ENCODE results near the gene BCL2.

- TF ChIP-seq CTCF (IDR thresholded peaks at IDR 0.05) (no peak), MAX (CRISPR knock-in tag; IDR thresholded peaks at IDR 0.05) (no peak), PRDM15 (CRISPR knock-in tag; IDR thresholded peaks at IDR 0.05) (no peak), TCF7 (CRISPR knock-in tag; IDR thresholded peaks at IDR 0.05; ENCODE audit: low read depth) (no peak), USF1 (CRISPR knock-in tag; IDR thresholded peaks at IDR 0.05) (no peak), MYBL2 (CRISPR knock-in tag; IDR thresholded peaks at IDR 0.05) (no peak), OVOL2 (CRISPR knock-in tag; IDR thresholded peaks at IDR 0.05; ENCODE audit: borderline replicate concordance) (no peak), E2F1 (CRISPR knock-in tag; IDR thresholded peaks at IDR 0.05) (no peak), NR3C1 (CRISPR knock-in tag; conservative IDR thresholded peaks at IDR 0.05; ENCODE audit: low read depth) (no peak), USF2 (CRISPR knock-in tag; IDR thresholded peaks at IDR 0.05) (no peak), GABPB1 (CRISPR knock-in tag; IDR thresholded peaks at IDR 0.05) (no peak), MXD4 (CRISPR knock-in tag; IDR thresholded peaks at IDR 0.05; ENCODE audit: borderline replicate concordance) (no peak)
Measured at GRCh38 chr18:63131959-63132818, 187.4 kb downstream of the BCL2 start.
